Measurements from ENCODE around the gene HES4.

HES4 gene

DNA sequence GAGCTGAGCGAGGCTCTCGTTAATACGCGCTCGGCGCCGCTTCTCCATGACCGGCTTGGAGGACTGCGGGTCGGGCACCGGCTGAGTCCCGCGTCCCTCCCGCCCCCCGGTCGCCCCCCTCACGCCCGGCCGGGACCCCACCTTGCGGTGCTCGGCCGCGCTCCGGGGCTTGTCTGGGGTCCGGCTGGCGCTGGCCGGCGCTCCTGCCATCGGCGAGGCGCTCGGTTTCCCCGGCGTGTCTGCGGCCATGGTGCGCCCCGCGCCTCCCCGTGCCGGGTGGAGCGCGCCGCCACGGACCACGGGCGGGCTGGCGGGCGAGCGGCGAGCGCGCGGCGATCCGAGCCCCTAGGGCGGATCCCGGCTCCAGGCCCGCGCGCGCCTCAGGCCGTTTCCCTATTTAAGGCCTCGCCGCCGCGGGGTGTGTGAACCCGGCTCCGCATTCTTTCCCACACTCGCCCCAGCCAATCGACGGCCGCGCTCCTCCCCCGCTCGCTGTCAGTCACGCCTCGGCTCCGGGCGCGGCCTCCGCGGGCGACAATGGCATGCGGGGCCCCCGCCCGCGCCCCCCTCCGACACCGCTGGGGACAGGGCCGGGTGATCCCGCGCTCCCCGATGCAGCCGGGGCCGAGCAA, at the start of gene HES4:
TSS of gene HES4 (minus strand) at position 373 of the 632 bp plus-strand sequence. CDS start at position 249, 124 bp downstream.
- no peak for DNase-seq (ENCODE audit: low read depth, low spot score)

- DNase-seq (ENCODE audit: low read depth, low spot score), result no peak
These were observed 48.9 kb upstream of the HES4 start for GRCh38 chr1:1048765-1049164.

GRCh38 chr1:1047963-1048362, 48.1 kb upstream of the HES4 start:
- DNase-seq (ENCODE audit: low read depth, low spot score), result no peak

GRCh38 chr1:1047407-1047806, 47.5 kb upstream of the HES4 start:
- no peak for DNase-seq (ENCODE audit: low read depth, low spot score)

DNA sequence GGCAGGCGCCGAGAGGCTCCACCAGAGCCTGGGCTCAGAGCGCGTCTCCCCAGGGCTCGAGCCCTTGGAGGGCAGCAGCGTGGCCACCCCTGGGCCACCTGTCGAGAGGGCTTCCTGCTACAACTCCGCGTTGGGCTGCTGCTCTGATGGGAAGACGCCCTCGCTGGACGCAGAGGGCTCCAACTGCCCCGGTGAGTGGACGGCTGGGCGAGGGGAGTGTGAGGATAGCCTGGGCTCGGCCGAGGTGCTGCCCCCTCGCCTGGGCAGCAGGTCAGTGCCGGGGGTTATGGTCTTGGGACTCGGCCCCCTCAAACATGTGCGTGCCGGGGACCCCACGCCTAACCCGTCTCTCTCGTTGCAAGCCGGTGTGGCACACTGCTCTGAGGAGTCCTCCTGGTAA, 46.9 kb upstream of the HES4 start:
- no peak for DNase-seq (ENCODE audit: low read depth, low spot score)

- DNase-seq (ENCODE audit: low read depth, low spot score), result no peak
These were observed 46.3 kb upstream of the HES4 start for GRCh38 chr1:1046243-1046642.

- no peak for DNase-seq (ENCODE audit: low read depth, low spot score)
These were observed 45.2 kb upstream of the HES4 start for GRCh38 chr1:1045129-1045528.

DNA sequence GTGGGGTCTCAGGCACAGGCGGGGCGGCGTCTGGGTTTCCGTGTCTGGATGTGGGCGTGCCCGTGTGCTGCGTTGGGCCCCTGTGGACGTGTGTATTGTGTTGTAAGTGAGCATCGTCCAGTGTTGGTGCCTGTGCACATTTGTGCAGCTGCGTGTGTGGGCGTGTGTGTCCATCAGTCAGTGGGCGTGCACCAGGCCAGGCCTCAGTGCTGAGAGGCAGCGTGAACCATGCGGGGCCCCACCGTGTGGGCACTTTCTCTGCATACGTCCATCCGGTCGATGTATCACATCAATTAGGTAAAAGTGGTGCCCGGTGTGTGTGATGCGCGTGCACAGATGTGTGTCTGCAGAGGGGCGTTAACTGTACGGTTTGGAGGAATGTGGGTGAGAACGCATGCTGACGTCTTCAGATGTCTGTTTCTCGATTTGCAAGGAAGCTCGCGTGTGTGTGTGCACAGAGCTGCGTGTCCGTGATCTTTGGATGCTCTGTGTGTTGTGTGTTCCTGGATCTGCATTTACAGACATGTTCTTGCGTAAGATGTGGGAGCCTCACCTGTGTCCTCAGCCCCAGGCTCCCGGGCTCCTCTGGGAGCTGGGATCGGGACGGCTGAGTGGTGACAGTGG, 44.7 kb upstream of the HES4 start:
- DNase-seq (ENCODE audit: low read depth, low spot score), result no peak

DNA sequence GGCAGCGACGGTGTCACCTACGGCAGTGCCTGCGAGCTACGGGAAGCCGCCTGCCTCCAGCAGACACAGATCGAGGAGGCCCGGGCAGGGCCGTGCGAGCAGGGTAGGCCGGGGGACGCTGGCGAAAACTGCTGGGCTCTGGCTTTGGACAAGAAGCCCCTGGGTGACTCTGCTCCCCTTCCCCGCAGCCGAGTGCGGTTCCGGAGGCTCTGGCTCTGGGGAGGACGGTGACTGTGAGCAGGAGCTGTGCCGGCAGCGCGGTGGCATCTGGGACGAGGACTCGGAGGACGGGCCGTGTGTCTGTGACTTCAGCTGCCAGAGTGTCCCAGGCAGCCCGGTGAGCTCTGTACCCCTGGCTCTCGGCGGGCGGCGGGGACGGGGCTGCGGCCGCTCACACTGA, 44.0 kb upstream of the HES4 start:
- DNase-seq (ENCODE audit: low read depth, low spot score), result no peak

DNA sequence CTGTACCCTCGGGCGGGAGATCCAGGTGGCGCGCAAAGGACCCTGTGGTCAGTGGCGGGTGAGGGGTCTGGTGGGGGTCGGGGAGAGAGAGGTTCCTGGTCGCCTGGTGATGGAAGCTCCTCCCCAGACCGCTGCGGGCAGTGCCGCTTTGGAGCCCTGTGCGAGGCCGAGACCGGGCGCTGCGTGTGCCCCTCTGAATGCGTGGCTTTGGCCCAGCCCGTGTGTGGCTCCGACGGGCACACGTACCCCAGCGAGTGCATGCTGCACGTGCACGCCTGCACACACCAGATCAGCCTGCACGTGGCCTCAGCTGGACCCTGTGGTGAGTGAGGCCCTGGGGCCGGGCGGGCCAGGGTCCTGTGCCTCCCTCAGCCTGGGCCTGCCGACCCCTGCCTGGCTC, 43.5 kb upstream of the HES4 start:
- no peak for DNase-seq (ENCODE audit: low read depth, low spot score)

DNA sequence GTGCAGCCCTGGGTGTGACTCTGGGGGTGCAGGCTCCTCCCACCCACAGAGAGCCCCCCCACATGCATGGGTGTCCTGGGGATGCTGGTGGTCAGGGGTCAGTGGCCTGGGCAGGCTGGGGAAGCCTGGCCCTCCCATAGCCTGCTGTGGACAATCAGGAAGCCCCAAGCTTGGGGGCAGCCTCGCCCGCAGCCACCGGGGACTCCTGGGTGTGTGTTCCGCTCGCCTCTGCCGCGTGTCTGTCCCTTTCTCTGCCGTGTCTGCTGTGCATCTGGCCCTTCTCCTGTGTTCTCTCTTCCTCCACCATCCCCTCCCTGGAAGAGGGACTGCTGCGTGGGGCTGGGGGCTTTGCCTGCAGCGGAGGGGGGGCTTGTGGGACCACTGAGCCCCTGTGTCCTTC, 42.9 kb upstream of the HES4 start:
- DNase-seq (ENCODE audit: low read depth, low spot score), result no peak

GRCh38 chr1:1041873-1042272, 42.0 kb upstream of the HES4 start:
- no peak for DNase-seq (ENCODE audit: low read depth, low spot score)

GRCh38 chr1:1041092-1041523, 41.2 kb upstream of the HES4 start:
- DNase-seq (ENCODE audit: low read depth, low spot score), result no peak

DNA sequence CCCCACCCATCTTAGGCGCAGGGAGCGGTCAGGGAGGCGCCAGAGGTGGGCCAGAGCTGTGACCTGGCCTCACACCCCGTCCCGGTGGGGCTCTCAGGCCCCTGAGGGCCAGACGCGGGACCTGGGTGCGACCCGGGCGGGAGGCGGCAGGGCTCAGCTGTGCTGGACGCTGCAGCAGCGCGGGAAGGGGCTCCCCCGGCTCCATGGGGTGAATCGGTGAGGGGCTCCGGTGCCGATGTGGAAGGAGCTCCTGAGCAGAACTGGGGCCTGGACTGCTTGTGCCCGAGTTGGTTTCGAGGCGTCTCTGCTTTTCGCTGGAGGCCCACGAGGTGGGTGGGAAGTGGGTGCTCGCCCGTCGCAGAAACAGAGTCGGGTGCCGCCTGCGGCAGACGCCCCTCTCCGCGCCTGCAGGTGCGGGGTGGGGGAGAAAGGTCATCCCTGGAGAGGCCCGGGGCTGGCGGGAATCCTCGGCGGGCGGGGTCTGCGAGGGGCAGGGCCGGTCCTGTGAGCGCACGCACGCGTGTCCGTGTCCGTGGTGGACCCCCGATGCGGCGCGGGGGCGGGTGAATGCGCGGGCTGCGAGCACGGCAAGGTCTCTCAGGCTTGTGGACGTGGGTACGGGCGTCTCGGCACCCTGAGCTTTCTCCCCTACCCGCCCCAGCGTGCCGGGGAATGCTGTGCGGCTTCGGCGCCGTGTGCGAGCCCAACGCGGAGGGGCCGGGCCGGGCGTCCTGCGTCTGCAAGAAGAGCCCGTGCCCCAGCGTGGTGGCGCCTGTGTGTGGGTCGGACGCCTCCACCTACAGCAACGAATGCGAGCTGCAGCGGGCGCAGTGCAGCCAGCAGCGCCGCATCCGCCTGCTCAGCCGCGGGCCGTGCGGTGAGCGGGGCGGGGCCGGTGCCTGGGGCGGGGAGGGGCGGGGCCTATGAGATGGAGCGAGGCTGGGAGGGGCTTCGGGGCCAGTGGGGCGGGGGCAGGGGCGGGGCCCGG, 40.4 kb upstream of the HES4 start:
- peak; percentile 55 for DNase-seq (ENCODE audit: low read depth, low spot score)

GRCh38 chr1:1039145-1039910, 39.4 kb upstream of the HES4 start:
- DNase-seq (ENCODE audit: low read depth, low spot score), result no peak

GRCh38 chr1:1038694-1039093, 38.8 kb upstream of the HES4 start:
- DNase-seq (ENCODE audit: low read depth, low spot score), result no peak

DNA sequence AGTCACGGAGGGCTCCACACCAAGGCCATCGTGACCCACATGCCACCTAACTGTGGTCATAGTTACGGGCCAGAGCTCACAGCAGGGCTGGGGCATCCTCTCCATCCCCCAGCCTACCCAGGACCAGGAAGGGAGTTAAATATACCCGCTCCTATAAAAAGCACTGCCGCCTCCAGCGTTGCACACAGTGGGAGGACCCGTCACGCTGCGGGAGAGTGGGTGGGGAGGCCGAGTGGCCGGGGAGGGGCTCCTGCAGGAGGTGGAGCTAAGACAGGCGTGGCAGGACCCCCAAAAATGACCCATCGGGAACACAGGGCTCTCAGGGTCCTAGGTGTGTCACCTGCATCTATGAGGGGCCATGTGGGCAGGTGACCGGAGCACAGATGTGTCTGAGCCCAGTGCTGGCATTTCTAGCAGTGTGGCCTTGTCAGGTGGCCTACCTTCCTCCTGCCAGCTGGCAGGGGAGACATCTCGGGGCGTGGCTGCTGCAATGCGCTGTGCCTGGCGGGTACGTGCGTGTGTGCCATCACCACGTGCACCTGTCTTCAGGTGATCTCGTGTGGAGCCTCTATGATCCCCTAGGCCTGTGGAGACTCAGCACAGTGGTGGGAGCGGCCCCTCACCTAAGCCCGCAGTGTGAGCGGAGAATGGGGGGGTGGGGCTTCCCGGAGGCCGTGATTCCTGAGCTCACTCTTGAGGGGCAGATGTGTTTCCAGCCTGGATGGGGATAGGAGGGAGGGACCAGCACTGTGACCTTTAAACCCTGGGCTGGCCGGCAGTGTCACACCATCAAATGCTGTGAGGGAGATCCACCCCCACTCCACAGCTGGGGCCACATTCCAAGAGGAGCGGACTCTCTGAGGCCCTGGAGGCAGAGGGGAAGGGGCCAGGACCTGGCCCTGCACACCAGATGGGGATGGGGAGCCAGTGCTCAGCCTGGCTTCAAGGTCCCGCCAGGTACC, 37.8 kb upstream of the HES4 start:
- DNase-seq (ENCODE audit: low read depth, low spot score), result no peak

GRCh38 chr1:1035291-1035943, 35.5 kb upstream of the HES4 start:
- no peak for DNase-seq (ENCODE audit: low read depth, low spot score)

DNA sequence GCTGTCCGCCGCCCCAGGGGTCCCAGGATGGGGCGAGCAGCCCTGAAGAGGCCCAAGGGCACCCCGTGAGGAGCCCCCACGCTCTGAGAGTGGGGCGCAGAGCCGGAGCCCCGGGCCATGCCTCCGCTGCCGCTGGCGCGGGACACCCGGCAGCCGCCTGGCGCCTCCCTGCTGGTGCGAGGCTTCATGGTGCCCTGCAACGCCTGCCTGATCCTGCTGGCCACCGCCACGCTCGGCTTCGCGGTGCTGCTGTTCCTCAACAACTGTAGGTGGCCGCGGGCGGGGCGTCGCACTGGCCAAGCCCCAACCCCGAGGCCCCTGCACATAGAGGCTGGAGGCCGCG, 34.5 kb upstream of the HES4 start:
- no peak for DNase-seq (ENCODE audit: low read depth, low spot score)

All from activated naive CD8-positive, alpha-beta T cell treated with anti-CD3 and anti-CD28 coated beads, Interleukin-2, amount 50 U/mL, for 16 hours (primary cell).